C4-2B (cell line): ENCODE data around the gene CCDC97.

Experiments used
- CTCF ChIP-seq: fragments of 450-650 bp; conservative IDR thresholded peaks from 2 replicates; pipeline ENCODE4 v1.5.1; 2017; ENCODE audit warnings: mild to moderate bottlenecking
- ZFX ChIP-seq: fragments of 450-650 bp; IDR thresholded peaks from 2 replicates; pipeline ENCODE4 v1.6.1; 2017

DNA sequence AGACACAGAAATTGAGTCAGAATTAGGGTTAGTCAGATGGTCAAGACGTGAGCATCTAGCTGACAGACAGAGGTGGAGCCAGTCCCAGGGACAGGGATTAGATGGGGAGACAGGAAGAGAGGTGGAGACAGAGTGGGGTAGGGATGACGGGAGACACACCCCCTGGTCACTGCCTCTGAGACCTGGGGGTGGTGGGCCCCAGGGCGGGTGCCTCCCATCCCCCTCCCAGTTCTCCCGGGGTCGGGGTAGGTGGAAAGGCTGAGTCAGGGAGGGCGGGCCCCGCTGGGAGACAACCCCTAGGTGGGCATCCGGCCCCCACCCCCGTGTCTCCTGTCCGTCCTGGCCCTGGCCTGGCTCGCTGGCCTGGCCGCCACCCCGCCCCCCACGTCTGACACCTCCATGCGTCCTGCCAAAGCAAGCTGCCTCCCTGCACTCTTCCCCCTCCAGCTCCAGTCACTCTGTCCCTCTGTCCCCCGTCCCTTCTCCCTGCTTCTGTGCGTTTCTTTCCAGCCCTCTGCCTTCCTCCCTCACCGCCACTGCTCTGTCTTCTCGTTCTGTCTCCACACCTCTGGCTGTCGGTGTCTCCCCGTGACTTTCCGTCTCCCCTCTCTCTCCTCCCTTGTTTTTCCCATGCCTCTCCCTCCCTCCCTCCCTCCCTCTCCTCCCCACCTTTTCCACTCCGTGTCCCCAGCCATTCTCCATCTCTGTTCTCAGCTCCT, 15.1 kb downstream of the CCDC97 start:
- TF ChIP-seq CTCF (no peak), ZFX (no peak)
